ENCODE results near the gene COLGALT1. TPM values are rescaled to one million over a fixed set of nuclear protein-coding genes. Genes with fewer than 3 reads are reported as not detected.
A peak's percentile ranks its signal among the peaks of the same experiment; 100 is the strongest.

The COLGALT1 gene
- polyA plus RNA-seq, 3 donors = 66.8 to 176 (median 68.8) TPM

DNA sequence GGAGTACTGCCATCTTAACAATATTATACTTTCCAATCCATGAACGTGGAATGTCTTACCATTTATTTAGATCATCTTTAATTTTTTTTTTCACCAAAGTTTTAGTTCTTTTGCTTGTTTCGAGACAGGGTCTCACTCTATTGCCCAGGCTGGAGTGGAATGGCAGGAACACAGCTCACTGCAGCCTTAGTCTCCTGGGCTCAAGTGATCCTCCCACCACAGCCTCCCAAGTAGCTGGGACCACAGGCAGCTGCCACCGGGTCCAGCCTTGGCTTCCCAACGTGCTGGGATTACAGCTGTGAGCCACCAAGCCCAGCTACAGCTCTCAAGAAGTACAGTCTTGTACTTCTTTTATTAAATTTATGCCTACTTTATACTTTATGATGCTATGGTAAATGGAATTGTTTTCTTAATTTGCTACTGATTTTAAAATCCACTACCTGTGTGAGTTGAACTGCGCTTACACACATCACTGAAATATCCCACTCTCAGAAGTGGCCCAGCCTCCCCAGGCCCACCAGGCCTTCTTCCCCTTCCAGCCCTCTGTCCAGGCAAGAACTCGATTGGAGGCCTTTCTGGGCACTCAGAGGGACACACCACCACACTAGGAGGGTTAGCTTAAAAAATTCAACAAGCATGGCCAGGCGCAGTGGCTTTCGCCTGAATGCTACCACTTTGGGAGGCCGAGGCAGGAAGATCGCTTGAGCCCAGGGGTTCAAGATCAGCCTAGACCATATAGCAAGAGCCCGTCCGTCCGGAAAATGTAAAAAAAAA, 45.0 kb upstream of the COLGALT1 start:
- peak overlapping the region; percentile 85 for H2AFZ ChIP-seq (ENCODE audit: insufficient read depth, low read depth, low read length, poor library complexity, severe bottlenecking)
- H3K27ac ChIP-seq (ENCODE audit: low read depth in 1 of 2, low read length in 2 of 2) = peak overlapping the region; percentile 75 to 91
- DNase-seq = no peak
- peaks cover 50% of the 10 kb centered on the region for H3K4me1 Mint-ChIP-seq
- peak overlapping the region; percentile 64 to 97 (median 66) for H3K4me3 ChIP-seq (replicated peaks in 1 of 3; ENCODE audit: low read depth in 2 of 3, low read length in 3 of 3)
- TF ChIP-seq, protein P1, sequence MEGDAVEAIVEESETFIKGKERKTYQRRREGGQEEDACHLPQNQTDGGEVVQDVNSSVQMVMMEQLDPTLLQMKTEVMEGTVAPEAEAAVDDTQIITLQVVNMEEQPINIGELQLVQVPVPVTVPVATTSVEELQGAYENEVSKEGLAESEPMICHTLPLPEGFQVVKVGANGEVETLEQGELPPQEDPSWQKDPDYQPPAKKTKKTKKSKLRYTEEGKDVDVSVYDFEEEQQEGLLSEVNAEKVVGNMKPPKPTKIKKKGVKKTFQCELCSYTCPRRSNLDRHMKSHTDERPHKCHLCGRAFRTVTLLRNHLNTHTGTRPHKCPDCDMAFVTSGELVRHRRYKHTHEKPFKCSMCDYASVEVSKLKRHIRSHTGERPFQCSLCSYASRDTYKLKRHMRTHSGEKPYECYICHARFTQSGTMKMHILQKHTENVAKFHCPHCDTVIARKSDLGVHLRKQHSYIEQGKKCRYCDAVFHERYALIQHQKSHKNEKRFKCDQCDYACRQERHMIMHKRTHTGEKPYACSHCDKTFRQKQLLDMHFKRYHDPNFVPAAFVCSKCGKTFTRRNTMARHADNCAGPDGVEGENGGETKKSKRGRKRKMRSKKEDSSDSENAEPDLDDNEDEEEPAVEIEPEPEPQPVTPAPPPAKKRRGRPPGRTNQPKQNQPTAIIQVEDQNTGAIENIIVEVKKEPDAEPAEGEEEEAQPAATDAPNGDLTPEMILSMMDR (IDR thresholded peaks at IDR 0.05) = no peak
- peaks cover 12 to 33% of the 10 kb centered on the region in 2 donors for H3K36me3 Mint-ChIP-seq
- H3K9ac ChIP-seq (ENCODE audit: insufficient read depth, low read length, poor library complexity, severe bottlenecking) = peak overlapping the region; percentile 96
- H3K79me2 ChIP-seq (ENCODE audit: insufficient read depth, low read length) = peaks cover 91% of the 10 kb centered on the region
- H3K27ac Mint-ChIP-seq = peak overlapping the region; percentile 85 to 96 (median 94)
- H3K36me3 ChIP-seq (replicated peaks in 1 of 2; ENCODE audit: control insufficient read depth in 1 of 2, insufficient read depth in 2 of 2, low read length in 2 of 2) = peaks cover 7 to 17% of the 10 kb centered on the region in 2 donors
- H3K4me3 Mint-ChIP-seq = peak overlapping the region; percentile 95 to 99
- H3K4me1 ChIP-seq (ENCODE audit: control insufficient read depth in 1 of 2, insufficient read depth in 2 of 2, low read length in 2 of 2) = peaks cover 29 to 52% of the 10 kb centered on the region in 2 donors
- intact Hi-C loops (cut with micrococcal nuclease) = loop anchor here (5.0 kb wide), 1 partner anchor 47 kb away; the partner anchor contains the start of gene COLGALT1 (in 2 of the 2)
- H3K27me3 Mint-ChIP-seq (ENCODE audit: low read depth in 3 of 3) = peaks cover 0 to 1% (median 0%) of the 10 kb centered on the region in 3 donors
- peaks cover 0 to 1% (median 0%) of the 10 kb centered on the region in 7 donors for H3K9me3 Mint-ChIP-seq
- no peaks in the 10 kb centered on the region for H3K9me3 ChIP-seq (replicated peaks in 1 of 2; ENCODE audit: control insufficient read depth in 1 of 2, insufficient read depth in 1 of 2, low read length in 2 of 2)
- H3K4me2 ChIP-seq (replicated peaks; ENCODE audit: extremely low read depth, low read length, poor library complexity, severe bottlenecking) = peak overlapping the region; percentile 99
- WGBS (ENCODE audit: insufficient coverage) = 26% methylated on average over 7 of the region's 13 CpGs
- H3K27me3 ChIP-seq (ENCODE audit: control insufficient read depth in 2 of 2, insufficient read depth in 2 of 2, low read length in 2 of 2) = no peaks in the 10 kb centered on the region
- H4K20me1 ChIP-seq (ENCODE audit: insufficient read depth, low read length) = peaks cover 51% of the 10 kb centered on the region

DNA sequence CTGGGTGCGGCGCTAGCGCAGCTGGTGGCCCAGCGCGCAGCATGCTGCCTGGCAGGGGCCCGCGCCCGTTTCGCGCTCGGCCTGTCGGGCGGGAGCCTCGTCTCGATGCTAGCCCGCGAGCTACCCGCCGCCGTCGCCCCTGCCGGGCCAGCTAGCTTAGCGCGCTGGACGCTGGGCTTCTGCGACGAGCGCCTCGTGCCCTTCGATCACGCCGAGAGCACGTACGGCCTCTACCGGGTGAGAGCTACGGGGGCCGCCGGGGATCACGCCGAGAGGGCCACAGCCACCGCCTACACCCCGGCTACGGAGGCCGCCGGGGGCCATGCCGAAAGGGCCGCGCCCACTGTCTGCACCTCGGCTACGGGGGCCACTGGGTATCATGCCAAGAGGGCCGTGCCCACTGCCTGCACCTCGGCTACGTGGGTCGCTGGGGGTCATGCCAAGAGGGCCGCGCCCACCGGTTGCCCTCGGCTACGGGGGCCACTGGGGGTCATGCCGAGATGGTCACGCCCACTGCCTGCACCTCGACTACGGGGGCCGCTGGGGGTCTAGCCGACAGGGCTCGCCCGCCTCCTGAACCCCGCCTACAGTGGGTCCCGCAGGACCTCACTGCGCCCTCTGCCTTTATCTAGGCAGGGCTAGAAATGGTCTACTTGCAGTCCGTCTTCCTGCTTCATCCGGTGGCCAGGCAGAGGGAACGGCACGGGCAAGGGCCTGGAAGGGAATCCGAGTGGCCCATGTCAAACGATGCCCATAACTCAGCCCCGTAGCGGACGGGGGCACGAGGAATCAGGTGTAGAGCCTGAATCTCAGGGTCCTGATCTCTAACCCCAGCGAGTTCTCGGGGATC, 43.5 kb upstream of the COLGALT1 start:
- Histone ChIP-seq H3K27me3 (ENCODE audit: control insufficient read depth in 2 of 2, insufficient read depth in 2 of 2, low read length in 2 of 2) (no peaks in the 10 kb centered on the region), H2AFZ (ENCODE audit: insufficient read depth, low read depth, low read length, poor library complexity, severe bottlenecking) (peak overlapping the region; percentile 85), H3K27ac (ENCODE audit: low read depth in 1 of 2, low read length in 2 of 2) (peak overlapping the region; percentile 75 to 91), H3K9ac (ENCODE audit: insufficient read depth, low read length, poor library complexity, severe bottlenecking) (peak overlapping the region; percentile 96), H3K36me3 (replicated peaks in 1 of 2; ENCODE audit: control insufficient read depth in 1 of 2, insufficient read depth in 2 of 2, low read length in 2 of 2) (peaks cover 10 to 27% of the 10 kb centered on the region in 2 donors), H3K9me3 (replicated peaks in 1 of 2; ENCODE audit: control insufficient read depth in 1 of 2, insufficient read depth in 1 of 2, low read length in 2 of 2) (peaks cover 1 to 2% of the 10 kb centered on the region in 2 donors), H3K4me1 (ENCODE audit: control insufficient read depth in 1 of 2, insufficient read depth in 2 of 2, low read length in 2 of 2) (peaks cover 29 to 52% of the 10 kb centered on the region in 2 donors), H3K79me2 (ENCODE audit: insufficient read depth, low read length) (peaks cover 84% of the 10 kb centered on the region), H4K20me1 (ENCODE audit: insufficient read depth, low read length) (peaks cover 41% of the 10 kb centered on the region), H3K4me3 (replicated peaks in 1 of 3; ENCODE audit: low read depth in 2 of 3, low read length in 3 of 3) (peak overlapping the region; percentile 64 to 97 (median 66)), H3K4me2 (replicated peaks; ENCODE audit: extremely low read depth, low read length, poor library complexity, severe bottlenecking) (peak overlapping the region; percentile 99)
- under 1% methylated on average over 82 of the region's 82 CpGs for WGBS (ENCODE audit: insufficient coverage)
- intact Hi-C loops (cut with micrococcal nuclease) = loop anchor here (5.0 kb wide), 1 partner anchor 45 kb away; the partner anchor contains the start of gene COLGALT1 (in 2 of the 2)
- H3K4me1 Mint-ChIP-seq = peaks cover 50% of the 10 kb centered on the region
- TF ChIP-seq, protein P1 (IDR thresholded peaks at IDR 0.05) = no peak
- peaks cover 0 to 7% (median 3%) of the 10 kb centered on the region in 7 donors for H3K9me3 Mint-ChIP-seq
- peaks cover 18 to 35% of the 10 kb centered on the region in 2 donors for H3K36me3 Mint-ChIP-seq
- peak; percentile 59 to 79 (median 77) for DNase-seq
- peak overlapping the region; percentile 95 to 99 for H3K4me3 Mint-ChIP-seq
- H3K27ac Mint-ChIP-seq = peak overlapping the region; percentile 81 to 96 (median 92)
- peaks cover 0 to 1% (median 0%) of the 10 kb centered on the region in 3 donors for H3K27me3 Mint-ChIP-seq (ENCODE audit: low read depth in 3 of 3)

Data from CD14-positive monocyte (primary cell).